Measurements from ENCODE around the gene CEP72.
"Not testable (repeated sequence)": the region's sequence is repeated elsewhere in the genome, so short reads cannot be mapped to it uniquely, and the experiment has no call there.

The CEP72 gene

DNA sequence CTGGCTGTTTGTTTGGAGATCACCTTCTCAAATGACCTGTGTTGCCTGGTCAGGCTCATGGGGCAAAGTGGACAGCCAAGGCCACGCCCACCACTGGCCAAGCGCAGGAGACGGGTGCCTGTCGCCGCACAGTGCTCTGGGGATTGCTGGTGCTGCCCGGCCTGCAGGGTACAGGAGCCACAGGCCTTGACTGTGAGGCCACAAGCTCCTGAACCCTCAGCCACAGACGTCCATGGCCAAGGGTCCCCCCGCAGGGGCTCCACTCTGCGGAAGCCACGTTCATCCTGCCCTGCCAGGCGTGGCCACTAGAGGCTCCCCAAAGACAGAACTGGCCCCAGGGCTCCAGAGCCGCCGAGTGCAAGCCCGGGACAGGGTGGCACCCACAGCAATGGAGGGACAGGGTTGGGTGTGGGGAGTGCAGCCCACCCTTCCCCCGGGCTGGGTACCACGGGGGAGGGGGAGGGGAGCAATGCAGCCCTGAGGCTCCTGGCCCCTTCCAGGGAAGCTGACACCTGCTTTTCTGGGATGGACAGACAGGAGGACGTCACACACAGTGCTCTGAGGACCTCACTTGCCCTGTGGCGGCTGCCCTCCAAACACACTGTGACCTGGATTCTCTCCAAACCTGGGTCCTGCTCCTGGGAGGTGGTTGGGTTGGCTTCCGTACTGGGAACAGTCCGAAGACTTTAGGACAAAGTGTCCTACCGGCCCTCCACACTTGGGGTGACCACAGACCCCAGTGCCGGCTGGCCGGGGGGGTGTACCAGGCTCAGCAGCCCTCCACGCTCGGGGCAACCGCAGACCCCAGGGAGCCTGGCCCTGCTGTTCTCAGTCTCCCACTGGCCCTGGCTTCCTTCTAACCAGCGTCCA, 59.6 kb downstream of the CEP72 start:
- Mint-ChIP-seq H3K27me3 (peaks cover 9% of the 10 kb centered on the region), H3K36me3 (peaks cover 6% of the 10 kb centered on the region), H3K9me3 (no peaks in the 10 kb centered on the region), H3K4me3 (no peak overlapping the region), H3K27ac (peak overlapping the region; percentile 95), H3K4me1 (peaks cover 13% of the 10 kb centered on the region)
- ATAC-seq (ENCODE audit: low read depth) (peak; percentile 62), DNase-seq (ENCODE audit: low spot score in 2 of 2) (peak; percentile 67 to 68)

DNA sequence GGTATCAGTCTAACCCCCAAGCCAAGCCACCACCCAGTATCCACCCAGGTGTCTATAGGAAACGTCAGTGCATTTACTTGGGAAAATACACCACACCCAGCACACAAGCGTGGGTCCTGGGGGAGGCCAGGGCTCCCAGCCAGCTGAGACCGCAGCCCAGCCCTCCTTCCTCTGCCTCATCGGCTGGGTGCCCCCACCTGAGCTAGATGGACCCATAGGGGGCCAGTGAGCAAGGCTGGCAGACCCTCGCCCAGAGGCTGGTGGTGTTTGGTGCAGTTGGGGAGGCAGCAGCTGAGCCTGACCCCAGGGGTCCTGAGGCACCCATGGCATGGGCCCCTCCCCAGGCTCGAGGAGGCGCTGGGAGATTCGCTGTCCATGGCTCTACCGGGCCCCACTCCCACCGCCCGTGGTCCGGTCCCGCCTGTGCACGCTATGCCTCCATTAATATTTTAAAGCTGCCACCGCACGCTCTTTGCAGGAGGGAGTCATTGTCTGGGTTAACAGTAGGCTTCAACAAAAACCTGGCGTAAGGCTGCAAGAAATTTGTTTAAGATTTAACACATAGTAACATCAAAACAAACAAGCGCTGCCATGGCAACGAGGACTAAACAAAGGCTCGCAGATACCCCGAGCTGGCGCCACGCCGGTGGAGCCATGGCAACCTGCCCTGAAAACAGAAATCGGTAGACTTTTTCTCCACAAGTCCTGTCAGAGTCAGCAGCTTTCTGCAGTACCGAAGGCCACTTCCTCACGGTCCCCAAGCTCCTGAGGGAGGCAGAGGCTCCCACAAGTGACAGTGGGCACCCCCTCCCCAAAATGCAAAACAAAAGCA, 60.4 kb downstream of the CEP72 start:
- peaks cover 9% of the 10 kb centered on the region for H3K27me3 Mint-ChIP-seq
- DNase-seq (ENCODE audit: low spot score in 2 of 2) = peak in 1 of 2 donors; percentile 71
- H3K9me3 Mint-ChIP-seq = no peaks in the 10 kb centered on the region
- peaks cover 13% of the 10 kb centered on the region for H3K4me1 Mint-ChIP-seq
- peak overlapping the region; percentile 95 for H3K27ac Mint-ChIP-seq
- H3K4me3 Mint-ChIP-seq = peak overlapping the region; percentile 52
- peaks cover 2% of the 10 kb centered on the region for H3K36me3 Mint-ChIP-seq
- ATAC-seq (ENCODE audit: low read depth) = peak; percentile 76

DNA sequence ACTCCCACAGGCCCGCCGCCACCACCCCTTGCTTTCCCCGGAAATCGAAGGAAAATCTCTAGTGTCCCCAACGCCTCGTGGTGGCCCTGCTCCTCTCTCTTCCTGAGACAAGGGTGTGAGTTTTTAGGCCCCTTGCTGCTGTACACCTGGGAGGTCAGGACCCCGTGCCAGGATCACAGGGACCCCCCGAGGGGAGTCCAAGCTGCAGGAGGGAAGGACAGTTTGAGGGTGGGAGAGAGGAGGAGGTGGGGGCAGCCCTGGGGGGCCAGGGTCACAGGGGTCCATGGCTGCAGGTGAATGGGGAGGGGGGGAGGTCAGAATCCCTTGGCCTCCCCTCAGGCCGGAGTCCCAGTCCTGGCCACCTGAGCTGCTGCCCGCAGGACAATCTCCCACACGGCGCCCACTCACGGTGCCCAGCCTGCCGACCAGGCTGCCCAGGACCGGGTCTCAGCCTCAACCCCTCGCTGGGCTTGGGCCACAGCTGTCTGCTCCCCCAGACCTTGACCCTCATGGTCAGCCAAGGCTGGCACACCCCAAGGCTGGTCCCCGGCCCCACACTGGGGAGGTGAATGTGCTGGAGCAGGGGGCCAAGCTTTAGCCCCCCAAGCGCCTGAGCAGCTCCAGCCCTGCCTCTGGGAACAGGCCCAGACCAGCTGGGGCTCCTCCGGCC, 61.2 kb downstream of the CEP72 start:
- H3K27ac Mint-ChIP-seq = peak overlapping the region; percentile 95
- no peaks in the 10 kb centered on the region for H3K36me3 Mint-ChIP-seq
- H3K4me3 Mint-ChIP-seq = peak overlapping the region; percentile 52

DNA sequence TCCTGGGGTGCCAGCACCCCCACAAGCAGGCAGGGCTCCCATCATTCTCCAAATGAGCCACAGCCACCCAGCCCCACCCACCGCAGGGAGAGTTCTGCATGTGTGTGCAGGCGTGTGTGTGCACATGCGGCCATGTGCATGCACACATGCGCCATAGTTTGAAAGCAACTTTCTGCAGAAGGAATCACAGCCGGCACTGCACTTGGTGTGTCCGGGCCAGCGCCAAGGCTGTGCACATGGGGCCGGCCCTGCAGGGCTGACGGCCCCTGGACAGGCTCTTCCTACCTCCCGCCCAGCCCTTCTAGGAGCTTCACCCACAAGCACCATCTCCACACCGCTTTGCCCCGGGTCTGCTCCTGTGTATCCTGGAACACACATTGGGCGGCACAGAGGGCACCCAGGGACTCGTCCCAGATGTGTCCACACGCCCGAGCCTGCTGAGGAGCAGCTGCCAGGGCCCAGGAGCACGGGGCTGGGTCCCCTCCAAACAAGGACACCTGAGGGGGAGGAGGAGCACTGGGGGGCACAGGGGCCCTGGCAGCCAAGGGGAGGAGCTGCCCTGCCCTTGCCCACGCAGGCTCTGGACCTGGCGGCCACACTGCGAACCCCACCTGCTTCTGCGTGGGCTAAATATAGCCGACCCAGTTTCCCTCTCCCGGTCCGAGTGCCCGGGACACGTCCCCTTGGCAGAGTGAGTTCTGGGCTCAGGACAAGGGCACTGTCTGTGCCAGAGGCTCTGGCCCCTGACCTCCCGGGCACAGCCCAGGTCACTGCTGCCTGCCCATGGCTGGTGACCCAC, 61.9 kb downstream of the CEP72 start:
- peak overlapping the region; percentile 95 for H3K27ac Mint-ChIP-seq
- no peaks in the 10 kb centered on the region for H3K36me3 Mint-ChIP-seq
- DNase-seq (ENCODE audit: low spot score in 2 of 2) (no peak), ATAC-seq (ENCODE audit: low read depth) (no peak)
- peaks cover 13% of the 10 kb centered on the region for H3K4me1 Mint-ChIP-seq
- H3K27me3 Mint-ChIP-seq = peaks cover 9% of the 10 kb centered on the region
- no peak overlapping the region for H3K4me3 Mint-ChIP-seq
- H3K9me3 Mint-ChIP-seq = no peaks in the 10 kb centered on the region

More for the DNA sequence above, 61.2 kb downstream of the CEP72 start:
- H3K4me1 Mint-ChIP-seq = peaks cover 13% of the 10 kb centered on the region
- peaks cover 9% of the 10 kb centered on the region for H3K27me3 Mint-ChIP-seq
- no peak for DNase-seq (ENCODE audit: low spot score in 2 of 2)
- ATAC-seq (ENCODE audit: low read depth) = no peak
- no peaks in the 10 kb centered on the region for H3K9me3 Mint-ChIP-seq

DNA sequence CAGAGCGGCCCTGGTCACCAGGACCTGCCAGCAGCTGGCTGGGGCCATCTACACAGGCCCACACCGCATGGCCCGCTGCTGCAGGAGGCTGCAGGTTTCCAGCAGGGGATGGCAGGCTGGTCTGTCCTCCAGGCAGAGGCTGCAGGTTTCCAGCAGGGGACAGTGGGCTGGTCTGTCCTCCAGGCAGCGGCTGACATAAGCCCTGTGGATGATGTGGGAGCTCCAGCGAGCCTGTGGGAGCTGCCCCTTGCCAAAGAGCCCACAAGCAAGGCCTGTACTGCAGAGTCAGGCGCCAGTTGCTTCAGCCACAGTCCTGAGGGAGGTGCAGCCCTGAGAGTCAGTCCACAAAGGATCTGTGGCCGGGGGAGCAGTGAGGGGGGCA, 62.5 kb downstream of the CEP72 start:
- DNase-seq (ENCODE audit: low spot score in 2 of 2) = no peak
- ATAC-seq (ENCODE audit: low read depth) = no peak
- no peak overlapping the region for H3K4me3 Mint-ChIP-seq
- no peak overlapping the region for H3K27ac Mint-ChIP-seq
- H3K27me3 Mint-ChIP-seq = peaks cover 9% of the 10 kb centered on the region
- no peaks in the 10 kb centered on the region for H3K36me3 Mint-ChIP-seq
- no peaks in the 10 kb centered on the region for H3K9me3 Mint-ChIP-seq
- H3K4me1 Mint-ChIP-seq = peaks cover 13% of the 10 kb centered on the region

DNA sequence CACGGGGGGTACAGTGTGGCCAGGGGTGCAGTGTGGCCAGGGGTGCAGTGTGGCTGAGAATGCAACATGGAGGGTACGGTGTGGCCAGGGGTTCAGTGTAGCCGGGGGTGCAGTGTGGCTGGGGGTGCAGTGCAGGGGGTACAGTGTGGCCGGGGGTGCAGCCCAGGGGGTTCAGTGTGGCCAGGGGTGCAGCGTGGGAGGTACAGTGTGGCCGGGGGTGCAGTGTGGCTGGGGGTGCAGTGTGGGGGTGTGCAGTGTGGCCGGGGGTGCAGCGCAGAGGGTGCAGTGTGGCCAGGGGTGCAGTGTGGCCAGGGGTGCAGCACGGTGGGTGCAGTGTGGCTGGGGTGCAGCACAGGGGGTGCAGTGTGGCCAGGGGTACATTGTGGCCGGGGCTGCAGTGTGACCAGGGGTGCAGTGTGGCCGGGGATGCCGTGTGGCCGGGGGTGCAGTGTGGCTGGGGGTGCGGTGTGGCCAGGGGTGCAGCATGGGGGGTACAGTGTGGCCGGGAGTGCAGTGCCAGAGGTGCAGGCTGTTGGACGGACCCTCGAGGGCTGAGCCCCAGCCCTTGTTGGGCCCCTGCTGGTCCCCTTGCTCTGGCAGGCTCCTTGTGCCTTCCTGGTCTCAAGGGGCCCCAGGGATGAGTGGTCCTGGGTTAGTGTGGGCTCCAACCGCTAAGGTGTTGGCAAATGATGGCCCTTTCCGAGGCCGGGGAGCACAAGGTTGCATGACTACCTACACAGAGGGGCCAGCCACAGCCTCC, 63.2 kb downstream of the CEP72 start:
- ATAC-seq (ENCODE audit: low read depth) (no peak), DNase-seq (ENCODE audit: low spot score in 2 of 2) (no peak)
- no peak overlapping the region for H3K27ac Mint-ChIP-seq
- H3K4me3 Mint-ChIP-seq = no peak overlapping the region
- no peaks in the 10 kb centered on the region for H3K36me3 Mint-ChIP-seq
- peaks cover 9% of the 10 kb centered on the region for H3K27me3 Mint-ChIP-seq
- H3K9me3 Mint-ChIP-seq = no peaks in the 10 kb centered on the region
- peaks cover 13% of the 10 kb centered on the region for H3K4me1 Mint-ChIP-seq

- no peak for ATAC-seq (ENCODE audit: low read depth)
- no peaks in the 10 kb centered on the region for H3K9me3 Mint-ChIP-seq
- H3K4me1 Mint-ChIP-seq = peaks cover 13% of the 10 kb centered on the region
- peak in 1 of 2 donors; percentile 10 for DNase-seq (ENCODE audit: low spot score in 2 of 2)
- no peaks in the 10 kb centered on the region for H3K36me3 Mint-ChIP-seq
- no peak overlapping the region for H3K4me3 Mint-ChIP-seq
- H3K27ac Mint-ChIP-seq = no peak overlapping the region
- H3K27me3 Mint-ChIP-seq = peaks cover 9% of the 10 kb centered on the region
These were observed 63.9 kb downstream of the CEP72 start for GRCh38 chr5:675871-676698.

DNA sequence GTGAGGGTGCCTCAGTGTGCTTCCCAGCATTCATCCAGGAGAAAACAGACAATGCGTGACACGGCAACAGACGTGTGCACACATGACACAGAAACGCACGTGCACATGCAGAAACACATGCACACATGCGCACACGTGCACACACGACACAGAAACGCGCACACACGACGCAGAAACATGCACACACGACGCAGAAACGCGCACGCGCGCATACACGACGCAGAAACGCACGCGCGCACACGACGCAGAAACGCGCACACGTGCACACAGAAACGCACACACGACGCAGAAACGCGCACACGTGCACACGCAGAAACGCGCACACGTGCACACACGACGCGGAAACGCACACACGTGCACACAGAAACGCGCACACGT, 64.5 kb downstream of the CEP72 start:
- Mint-ChIP-seq H3K9me3 (no peaks in the 10 kb centered on the region), H3K27me3 (peaks cover 11% of the 10 kb centered on the region), H3K36me3 (no peaks in the 10 kb centered on the region), H3K27ac (no peak overlapping the region), H3K4me1 (peaks cover 13% of the 10 kb centered on the region), H3K4me3 (no peak overlapping the region)
- ATAC-seq (ENCODE audit: low read depth) (no peak), DNase-seq (ENCODE audit: low spot score in 2 of 2) (no peak)

DNA sequence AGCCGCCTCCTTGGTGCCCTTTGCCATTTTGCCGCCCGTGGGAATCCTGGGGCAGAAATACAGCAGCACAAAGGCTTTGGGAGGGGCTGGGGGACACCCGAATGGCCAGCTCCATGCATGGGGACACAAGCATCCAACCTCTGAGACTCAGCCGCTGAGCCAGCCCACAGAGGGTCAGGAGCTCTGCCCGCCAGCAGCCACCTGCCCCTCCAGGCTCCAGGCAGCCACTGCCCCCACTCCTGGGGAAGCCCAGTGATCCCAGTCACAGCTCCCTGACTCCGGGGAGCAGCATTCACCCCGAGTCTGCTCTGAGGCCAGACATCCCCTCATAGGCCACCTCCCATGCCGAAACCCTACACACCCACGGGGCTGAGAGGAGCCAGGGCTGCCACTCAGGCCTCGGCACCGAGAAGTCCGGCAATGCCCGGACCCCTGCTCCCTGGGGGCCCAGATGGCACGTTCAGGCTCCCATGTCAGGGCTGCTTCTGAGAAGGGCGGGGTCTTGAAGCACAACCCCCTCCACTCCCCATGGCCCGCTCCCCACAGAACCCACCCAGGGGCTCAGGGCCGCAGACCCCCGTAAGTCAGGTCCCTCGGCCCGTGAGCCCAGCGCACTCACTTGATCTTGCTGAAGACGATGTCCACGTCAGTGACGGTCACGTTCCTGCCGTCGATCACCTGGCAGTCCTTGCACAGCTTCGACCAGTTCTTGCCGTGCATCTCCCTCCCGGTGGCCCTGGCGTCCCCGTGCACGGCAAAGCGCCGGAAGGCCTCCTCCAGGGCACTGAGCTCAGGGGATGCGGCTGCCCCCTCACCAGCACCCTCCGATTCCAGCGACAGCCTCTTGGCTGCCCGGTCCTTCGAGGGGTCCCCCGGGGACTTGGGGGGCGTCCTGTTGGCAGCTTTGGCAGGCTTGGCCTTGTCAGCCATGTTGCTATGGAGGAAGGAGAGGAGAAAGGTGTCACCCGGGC, 65.3 kb downstream of the CEP72 start:
- Mint-ChIP-seq H3K9me3 (no peaks in the 10 kb centered on the region), H3K36me3 (no peaks in the 10 kb centered on the region), H3K27ac (no peak overlapping the region), H3K4me1 (peaks cover 9% of the 10 kb centered on the region), H3K4me3 (no peak overlapping the region), H3K27me3 (peaks cover 8% of the 10 kb centered on the region)
- ATAC-seq (ENCODE audit: low read depth) = no peak
- no peak for DNase-seq (ENCODE audit: low spot score in 2 of 2)

DNA sequence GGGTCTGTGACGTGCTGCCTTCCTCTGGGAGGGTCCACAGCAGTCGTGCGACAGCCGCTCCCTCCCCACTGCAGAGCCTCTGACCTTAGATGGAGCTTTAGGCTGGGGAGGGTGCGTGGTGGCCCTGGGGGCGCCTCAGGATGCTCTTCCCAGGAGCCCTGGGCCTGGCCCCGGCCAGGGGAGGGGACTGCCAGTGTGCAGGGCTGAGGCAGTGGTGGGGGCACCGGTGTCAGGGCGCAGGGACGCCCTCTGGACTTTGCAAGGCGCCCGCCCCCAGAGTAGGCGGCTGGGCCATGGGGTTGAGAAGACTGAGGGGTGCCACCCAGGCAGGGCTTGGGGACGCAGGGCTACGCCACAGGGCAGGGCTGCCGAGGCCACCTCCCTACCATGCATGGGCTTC, 66.4 kb downstream of the CEP72 start:
- H3K36me3 Mint-ChIP-seq; H3K27me3 Mint-ChIP-seq; H3K27ac Mint-ChIP-seq; H3K9me3 Mint-ChIP-seq; H3K4me3 Mint-ChIP-seq; DNase-seq (ENCODE audit: low spot score in 2 of 2); ATAC-seq (ENCODE audit: low read depth); H3K4me1 Mint-ChIP-seq: not testable (repeated sequence)

GRCh38 chr5:679166-679895, 67.2 kb downstream of the CEP72 start:
- ATAC-seq (ENCODE audit: low read depth); H3K4me1 Mint-ChIP-seq; H3K27me3 Mint-ChIP-seq; H3K4me3 Mint-ChIP-seq; H3K9me3 Mint-ChIP-seq; H3K27ac Mint-ChIP-seq; DNase-seq (ENCODE audit: low spot score in 2 of 2); H3K36me3 Mint-ChIP-seq: not testable (repeated sequence)
